Bronchial epithelial cell (primary cell): Measurements from ENCODE around the gene POLD1. TPM values are rescaled to one million over a fixed set of nuclear protein-coding genes. Genes with fewer than 3 reads are reported as not detected.

Experiments used
- DNase-seq: peaks from one replicate; pipeline ENCODE4 v3.0.0-alpha.2; 2010; ENCODE audit warnings: low read depth
- FAIRE-seq: peaks from 2 replicates; lab custom pipeline; 2011; peaks lifted over from hg19 to GRCh38; lab: Jason Lieb, UNC
- H3K27me3 ChIP-seq: 2 replicates; pipeline ENCODE4 v1.5.1; 2011; ENCODE audit warnings: low read length; ENCODE audit not compliant: control insufficient read depth, insufficient read depth
- H3K36me3 ChIP-seq: 2 replicates; pipeline ENCODE4 v1.5.1; 2011; ENCODE audit warnings: low read length; ENCODE audit not compliant: control insufficient read depth, insufficient read depth
- H3K4me3 ChIP-seq: 2 replicates; pipeline ENCODE4 v1.5.1; 2011; ENCODE audit warnings: mild to moderate bottlenecking, low read depth, low read length, control low read depth
- CTCF ChIP-seq: IDR thresholded peaks from 2 replicates; pipeline ENCODE4 v1.5.1; 2011; ENCODE audit warnings: mild to moderate bottlenecking, moderate library complexity, low read length, control low read depth, inconsistent platforms; ENCODE audit not compliant: insufficient read depth, severe bottlenecking
- total RNA-seq: library from RNA; depleted of rRNA; stranded (reverse); fragments of >200 nt; gene quantifications from 2 replicates; pipeline ENCODE4 v1.2.1, GENCODE V29; 2014

POLD1 gene
- total RNA-seq, 1 donor from 2014 or later: 28.4 TPM

GRCh38 chr19:50392759-50393158 is 8.6 kb downstream of the POLD1 start:
- DNase-seq (no peak), FAIRE-seq (no peak)
- Histone ChIP-seq H3K4me3 (no peak overlapping the region), H3K36me3 (no peaks in the 10 kb centered on the region), H3K27me3 (no peaks in the 10 kb centered on the region)
- no peak for TF ChIP-seq CTCF

DNA sequence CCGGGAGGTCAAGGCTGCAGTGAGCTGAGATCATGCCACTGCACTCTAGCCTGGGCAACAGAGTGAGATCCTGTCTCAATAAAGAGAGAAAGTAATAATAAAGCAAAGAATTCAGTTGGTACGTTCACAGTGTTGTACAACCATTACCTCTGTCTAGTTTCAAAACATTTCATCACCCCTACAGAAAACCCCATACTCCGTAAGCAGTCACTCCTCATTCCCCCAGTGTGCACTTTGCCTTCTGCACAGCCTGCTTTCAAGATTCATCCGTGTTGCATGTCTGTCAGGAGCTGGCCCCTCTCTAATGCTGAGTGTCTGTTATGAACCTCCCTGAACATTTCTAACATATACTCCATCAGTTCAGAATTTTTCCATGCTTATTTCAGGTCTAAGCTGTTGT is 9.4 kb downstream of the POLD1 start:
- no peaks in the 10 kb centered on the region for H3K27me3 ChIP-seq
- FAIRE-seq (no peak), DNase-seq (no peak)
- H3K4me3 ChIP-seq: no peak overlapping the region
- no peaks in the 10 kb centered on the region for H3K36me3 ChIP-seq
- TF ChIP-seq CTCF: no peak

DNA sequence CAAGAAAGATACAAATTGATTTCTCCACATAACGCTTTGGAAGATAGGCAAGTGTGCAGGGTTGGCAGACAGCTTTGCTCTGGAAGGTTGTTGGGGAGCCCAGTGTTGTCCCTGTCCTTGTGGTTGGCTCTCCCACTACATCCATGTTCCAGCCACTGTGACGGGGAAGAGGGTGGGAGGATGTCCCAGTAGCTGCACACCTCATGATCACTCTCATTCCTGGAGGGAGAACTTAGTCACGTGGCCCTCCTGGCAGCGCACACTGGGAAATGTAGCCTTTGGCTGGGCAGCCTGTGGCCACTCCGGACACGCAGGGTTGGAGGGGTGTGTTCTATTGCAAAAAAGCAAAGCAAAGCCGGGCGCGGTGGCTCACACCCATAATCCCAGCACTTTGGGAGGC is 9.9 kb downstream of the POLD1 start:
- Histone ChIP-seq H3K4me3 (no peak overlapping the region), H3K36me3 (peaks cover 3% of the 10 kb centered on the region), H3K27me3 (no peaks in the 10 kb centered on the region)
- DNase-seq (no peak), FAIRE-seq (no peak)
- no peak for TF ChIP-seq CTCF

- Histone ChIP-seq H3K27me3 (no peaks in the 10 kb centered on the region), H3K4me3 (no peak overlapping the region), H3K36me3 (peaks cover 5% of the 10 kb centered on the region)
- no peak for TF ChIP-seq CTCF
- DNase-seq: no peak
- no peak for FAIRE-seq
These were observed 14.7 kb downstream of the POLD1 start for GRCh38 chr19:50398675-50399367.

DNA sequence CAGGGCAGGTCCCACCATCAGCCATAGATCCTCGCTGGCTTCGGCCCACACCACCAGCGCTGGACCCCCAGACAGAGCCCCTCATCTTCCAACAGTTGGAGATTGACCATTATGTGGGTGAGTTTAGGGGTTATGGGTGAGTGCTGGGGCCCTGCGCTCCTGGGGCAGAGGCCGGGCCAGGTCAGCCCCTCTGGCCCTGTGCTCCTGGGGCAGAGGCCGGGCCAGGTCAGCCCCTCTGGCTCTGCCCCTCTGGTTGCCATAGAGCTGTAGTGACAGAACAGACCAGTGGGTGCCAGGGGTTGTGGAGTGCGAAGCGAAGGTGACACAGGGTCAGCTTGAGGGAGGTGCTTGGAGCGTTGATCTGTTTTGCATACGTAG is 15.2 kb downstream of the POLD1 start:
- no peak overlapping the region for H3K4me3 ChIP-seq
- peaks cover 5% of the 10 kb centered on the region for H3K36me3 ChIP-seq
- no peak for TF ChIP-seq CTCF
- DNase-seq (no peak), FAIRE-seq (no peak)
- no peaks in the 10 kb centered on the region for H3K27me3 ChIP-seq
